ENCODE measurements around the gene IGSF8. TPM values are rescaled to one million over a fixed set of nuclear protein-coding genes. Genes with fewer than 3 reads are reported as not detected.
"Not testable (repeated sequence)": the region's sequence is repeated elsewhere in the genome, so short reads cannot be mapped to it uniquely, and the experiment has no call there.

Gene IGSF8
- total RNA-seq, 4 donors from 2014 or later = 35.9 to 89.0 (median 49.5) TPM

- Histone ChIP-seq H3K4me1 (peaks cover 6 to 16% (median 12%) of the 10 kb centered on the region in 4 donors), H3K27ac (no peak overlapping the region), H3K4me3 (no peak overlapping the region), H3K27me3 (peaks cover 15% of the 10 kb centered on the region), H3K36me3 (no peaks in the 10 kb centered on the region), H3K9me3 (no peaks in the 10 kb centered on the region)
- in situ Hi-C loops (cut with MboI; ENCODE audit: low pct_ligation_motif_present in 1 of 4, low pct_unique_long_range_greater_than_20kb in 1 of 4, low sequenced_read_pairs in 3 of 4) = no loop called here
- WGBS, 2 donors (ENCODE audit: low coverage in 1 of 2) = 50 to 84% methylated on average over 1 of the region's 1 CpG
- DNase-seq = no peak
- intact Hi-C loops (cut with DNase I; ENCODE audit: low total_unique reads) = no loop called here
- TF ChIP-seq, protein P1, sequence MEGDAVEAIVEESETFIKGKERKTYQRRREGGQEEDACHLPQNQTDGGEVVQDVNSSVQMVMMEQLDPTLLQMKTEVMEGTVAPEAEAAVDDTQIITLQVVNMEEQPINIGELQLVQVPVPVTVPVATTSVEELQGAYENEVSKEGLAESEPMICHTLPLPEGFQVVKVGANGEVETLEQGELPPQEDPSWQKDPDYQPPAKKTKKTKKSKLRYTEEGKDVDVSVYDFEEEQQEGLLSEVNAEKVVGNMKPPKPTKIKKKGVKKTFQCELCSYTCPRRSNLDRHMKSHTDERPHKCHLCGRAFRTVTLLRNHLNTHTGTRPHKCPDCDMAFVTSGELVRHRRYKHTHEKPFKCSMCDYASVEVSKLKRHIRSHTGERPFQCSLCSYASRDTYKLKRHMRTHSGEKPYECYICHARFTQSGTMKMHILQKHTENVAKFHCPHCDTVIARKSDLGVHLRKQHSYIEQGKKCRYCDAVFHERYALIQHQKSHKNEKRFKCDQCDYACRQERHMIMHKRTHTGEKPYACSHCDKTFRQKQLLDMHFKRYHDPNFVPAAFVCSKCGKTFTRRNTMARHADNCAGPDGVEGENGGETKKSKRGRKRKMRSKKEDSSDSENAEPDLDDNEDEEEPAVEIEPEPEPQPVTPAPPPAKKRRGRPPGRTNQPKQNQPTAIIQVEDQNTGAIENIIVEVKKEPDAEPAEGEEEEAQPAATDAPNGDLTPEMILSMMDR (IDR thresholded peaks at IDR 0.05) = no peak
- TF ChIP-seq POLR2A (IDR thresholded peaks at IDR 0.05) (no peak), EP300 (IDR thresholded peaks at IDR 0.05; ENCODE audit: low read depth) (no peak), POLR2AphosphoS5 (IDR thresholded peaks at IDR 0.05) (no peak)
These were observed 47.8 kb downstream of the IGSF8 start for GRCh38 chr1:160050619-160051018.

- H3K9me3 ChIP-seq; intact Hi-C loops (cut with DNase I; ENCODE audit: low total_unique reads); H3K27ac ChIP-seq; H3K4me3 ChIP-seq; in situ Hi-C loops (cut with MboI; ENCODE audit: low pct_ligation_motif_present in 1 of 4, low pct_unique_long_range_greater_than_20kb in 1 of 4, low sequenced_read_pairs in 3 of 4); DNase-seq; H3K36me3 ChIP-seq: not testable (repeated sequence)
- 60 to 86% methylated on average over 2 of the region's 2 CpGs for WGBS, 2 donors (ENCODE audit: low coverage in 1 of 2)
- peaks cover 15% of the 10 kb centered on the region for H3K27me3 ChIP-seq
- peaks cover 6 to 16% (median 12%) of the 10 kb centered on the region in 4 donors for H3K4me1 ChIP-seq
These were observed 48.2 kb downstream of the IGSF8 start for GRCh38 chr1:160050182-160050581.

DNA sequence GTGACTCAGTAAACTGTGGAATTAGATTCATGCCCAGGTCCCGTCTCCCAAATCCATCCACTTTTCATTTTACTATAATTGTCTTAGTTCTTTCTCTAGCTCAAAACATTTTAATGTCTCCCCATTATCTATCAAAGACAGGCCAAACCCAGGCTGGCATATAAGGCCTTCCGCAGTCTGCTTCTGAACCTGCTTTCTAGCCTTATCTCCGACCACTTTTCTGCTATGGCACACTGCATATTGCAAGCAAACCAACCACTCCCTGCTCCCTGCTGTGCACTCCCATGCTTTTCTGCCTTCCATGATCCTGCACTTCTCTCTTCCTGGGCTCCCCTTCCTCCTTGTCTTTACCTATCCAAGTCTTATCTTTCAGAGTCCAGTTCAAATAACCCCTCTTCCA lies 49.3 kb downstream of the IGSF8 start:
- Histone ChIP-seq H3K36me3 (no peaks in the 10 kb centered on the region), H3K4me3 (no peak overlapping the region), H3K9me3 (no peaks in the 10 kb centered on the region), H3K4me1 (peaks cover 6 to 16% (median 12%) of the 10 kb centered on the region in 4 donors), H3K27me3 (peaks cover 15% of the 10 kb centered on the region), H3K27ac (no peak overlapping the region)
- TF ChIP-seq, protein P1 (IDR thresholded peaks at IDR 0.05) = no peak
- TF ChIP-seq POLR2A (IDR thresholded peaks at IDR 0.05) (no peak), POLR2AphosphoS5 (IDR thresholded peaks at IDR 0.05) (no peak), EP300 (IDR thresholded peaks at IDR 0.05; ENCODE audit: low read depth) (no peak)
- 92% methylated on average over 3 of the region's 3 CpGs for WGBS, 2 donors (ENCODE audit: low coverage in 1 of 2)
- intact Hi-C loops (cut with DNase I; ENCODE audit: low total_unique reads) = no loop called here
- DNase-seq = no peak
- in situ Hi-C loops (cut with MboI; ENCODE audit: low pct_ligation_motif_present in 1 of 4, low pct_unique_long_range_greater_than_20kb in 1 of 4, low sequenced_read_pairs in 3 of 4) = no loop called here

GRCh38 chr1:160048335-160048734 lies 50.1 kb downstream of the IGSF8 start:
- TF ChIP-seq EP300 (IDR thresholded peaks at IDR 0.05; ENCODE audit: low read depth) = no peak
- TF ChIP-seq, protein P1 (IDR thresholded peaks at IDR 0.05) = no peak
- no peak for TF ChIP-seq POLR2AphosphoS5 (IDR thresholded peaks at IDR 0.05)
- TF ChIP-seq POLR2A (IDR thresholded peaks at IDR 0.05) = no peak
- no peaks in the 10 kb centered on the region for H3K36me3 ChIP-seq
- intact Hi-C loops (cut with DNase I; ENCODE audit: low total_unique reads) (no loop called here), in situ Hi-C loops (cut with MboI; ENCODE audit: low pct_ligation_motif_present in 1 of 4, low pct_unique_long_range_greater_than_20kb in 1 of 4, low sequenced_read_pairs in 3 of 4) (no loop called here)
- no peak overlapping the region for H3K4me3 ChIP-seq
- peaks cover 6 to 16% (median 12%) of the 10 kb centered on the region in 4 donors for H3K4me1 ChIP-seq
- H3K9me3 ChIP-seq = no peaks in the 10 kb centered on the region
- peaks cover 15% of the 10 kb centered on the region for H3K27me3 ChIP-seq
- H3K27ac ChIP-seq = no peak overlapping the region
- DNase-seq = no peak

All from transverse colon (tissue), 4 donors.